Middle frontal gyrus (tissue), 1 donor: ENCODE data around the gene CCDC81.

Experiments
- DNase-seq: peaks from one replicate; pipeline ENCODE4 v3.0.0-alpha.2; 2015; ENCODE audit warnings: low spot score; ENCODE audit errors: extremely low spot score

The CCDC81 gene

GRCh38 chr11:86440305-86440716 lies 65.6 kb downstream of the CCDC81 start:
- no peak for DNase-seq

- DNase-seq: no peak
Measured at GRCh38 chr11:86440843-86441242, 66.2 kb downstream of the CCDC81 start.

- no peak for DNase-seq
Measured at GRCh38 chr11:86442420-86442819, 67.7 kb downstream of the CCDC81 start.

- DNase-seq: no peak
Measured at GRCh38 chr11:86442827-86443226, 68.1 kb downstream of the CCDC81 start.

DNA sequence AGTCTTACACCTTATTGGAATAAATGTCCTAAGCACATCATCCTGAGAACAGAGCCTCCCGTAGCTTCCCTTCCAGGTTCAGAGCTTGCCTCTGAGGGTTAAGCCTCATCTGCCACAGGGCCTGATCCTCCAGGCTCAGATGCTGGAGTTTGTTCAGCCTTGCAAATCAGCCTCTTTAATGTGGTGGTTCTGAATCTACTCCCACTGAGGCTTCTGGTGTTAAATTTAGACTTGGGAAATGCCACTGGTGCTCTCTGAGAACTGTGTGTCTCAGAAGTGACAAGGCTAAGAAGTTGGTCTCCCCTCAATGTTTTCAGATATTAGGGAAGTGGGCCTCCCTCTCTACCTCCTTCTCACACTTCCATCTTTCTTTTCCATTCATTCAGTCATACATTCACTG lies 68.7 kb downstream of the CCDC81 start:
- no peak for DNase-seq

DNA sequence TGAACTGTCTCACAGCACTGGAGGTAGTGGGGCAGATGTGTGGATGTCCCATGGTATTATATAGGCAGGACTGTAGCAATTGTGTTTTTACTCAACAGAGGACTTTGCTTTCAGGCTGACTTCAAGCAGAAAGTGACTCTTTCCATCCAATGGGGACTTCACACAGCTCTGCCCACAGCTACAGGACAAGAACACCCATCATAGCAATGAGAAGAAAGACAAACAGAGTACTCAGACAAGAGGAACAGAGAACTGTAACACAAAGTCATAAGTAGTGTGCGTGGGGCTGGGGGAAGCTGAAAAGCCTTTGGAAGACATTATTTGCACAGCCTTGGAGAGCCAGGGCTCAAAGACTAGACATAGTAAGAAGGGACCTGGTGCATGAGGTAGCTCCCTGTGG lies 70.3 kb downstream of the CCDC81 start:
- no peak for DNase-seq

DNA sequence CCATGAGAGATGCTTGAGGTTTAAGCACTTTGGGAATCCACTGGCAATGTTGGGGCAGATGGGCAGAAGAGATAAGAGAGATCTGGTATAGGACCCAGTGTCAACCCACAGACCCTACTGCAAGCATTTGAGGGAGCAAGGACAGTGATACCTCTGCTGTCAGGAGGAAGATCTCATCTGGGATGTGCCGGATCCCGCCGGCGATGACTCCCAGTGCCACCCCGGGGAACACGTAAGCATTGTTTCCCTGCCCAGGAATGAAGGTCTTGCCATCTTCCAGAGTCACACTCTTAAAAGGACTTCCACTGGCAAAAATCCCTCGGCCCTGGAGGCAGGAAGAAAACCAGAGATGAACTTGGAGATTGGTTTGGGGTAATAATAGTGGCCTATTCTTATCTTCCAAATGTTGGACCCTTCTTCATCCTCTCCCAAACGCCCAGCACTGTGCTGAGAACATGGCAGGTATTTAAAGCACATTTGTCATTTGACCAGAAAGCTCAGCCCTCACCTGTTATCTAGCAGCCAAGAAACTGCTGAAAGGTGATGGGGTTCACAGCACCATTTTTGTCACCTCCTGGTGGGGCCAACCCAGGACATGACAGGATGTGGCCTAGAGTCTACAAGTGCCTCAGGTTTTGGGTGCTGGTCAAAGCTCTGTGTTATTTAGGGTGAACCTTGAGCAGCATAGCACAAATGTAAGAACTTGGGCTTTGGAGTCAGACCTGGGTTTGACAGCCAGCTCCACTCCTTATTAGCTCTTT lies 71.7 kb downstream of the CCDC81 start:
- DNase-seq: no peak

- no peak for DNase-seq
Measured at GRCh38 chr11:86446924-86447285, 72.2 kb downstream of the CCDC81 start.

GRCh38 chr11:86447763-86448480 lies 73.2 kb downstream of the CCDC81 start:
- no peak for DNase-seq

DNA sequence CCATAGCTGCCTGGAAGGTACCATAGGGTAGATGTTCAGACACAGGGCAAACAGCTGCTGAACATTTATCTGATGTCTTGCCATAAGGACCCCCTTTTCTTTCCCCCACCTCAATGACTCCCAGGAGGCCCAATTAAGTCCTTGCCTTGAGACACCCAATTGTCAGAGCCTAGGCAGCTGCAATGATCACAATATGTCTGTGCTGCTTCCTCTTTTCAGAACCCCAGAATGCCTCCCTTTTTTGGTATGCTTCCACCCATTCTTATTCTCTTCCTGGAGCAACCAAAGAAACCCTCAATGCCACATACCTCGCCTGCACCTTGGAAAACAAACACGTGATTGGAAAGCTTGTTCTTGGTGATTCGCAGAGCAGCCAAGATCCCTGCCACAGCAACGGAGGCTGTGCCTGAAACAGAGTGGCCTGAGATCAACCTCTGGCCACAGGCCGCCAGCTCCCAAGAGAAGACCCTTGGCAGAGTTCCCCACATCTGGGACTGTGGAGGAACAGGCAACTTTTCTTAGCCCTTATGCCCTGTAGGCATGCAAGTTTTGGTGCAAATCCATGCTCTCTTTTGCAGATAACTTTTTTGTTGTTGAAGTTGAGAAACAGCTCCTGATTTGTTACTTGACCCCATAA lies 75.4 kb downstream of the CCDC81 start:
- DNase-seq: no peak

DNA sequence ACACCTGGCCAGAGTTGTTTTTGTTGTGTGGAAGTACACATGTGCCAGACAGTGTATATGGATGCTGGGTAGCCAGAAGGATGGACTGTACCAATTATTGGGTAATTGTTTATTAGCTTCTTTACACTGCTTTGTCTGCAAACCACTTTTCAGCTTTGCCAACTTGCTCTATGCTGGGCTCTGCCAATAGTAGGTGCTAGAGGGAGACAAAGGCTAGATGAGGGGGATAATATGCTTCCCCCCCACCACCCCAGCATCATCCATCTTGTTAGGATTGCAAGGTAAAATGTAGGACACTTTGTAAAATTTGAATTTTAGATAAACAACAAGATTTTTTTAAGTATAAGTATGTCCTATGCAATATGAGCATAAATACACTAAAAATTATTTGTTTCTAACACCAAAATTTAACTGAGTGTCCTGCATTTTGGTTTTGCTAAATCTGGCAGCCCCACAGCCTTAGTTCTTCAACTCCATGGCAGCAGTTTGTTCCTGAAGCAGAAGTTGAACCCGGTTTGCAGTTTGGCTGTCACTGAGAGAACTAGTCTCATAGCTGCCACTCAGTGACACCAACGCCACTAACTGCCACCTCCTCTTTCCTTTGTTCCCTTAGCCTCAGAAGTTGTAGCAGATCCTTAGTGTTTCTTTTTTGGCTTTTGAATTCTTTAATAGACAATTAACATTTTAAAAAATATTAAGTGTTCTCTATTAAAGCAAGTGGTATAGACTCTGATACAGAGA lies 78.8 kb downstream of the CCDC81 start:
- no peak for DNase-seq

- DNase-seq: peak; percentile 63
Measured at GRCh38 chr11:86456075-86456939, 81.6 kb downstream of the CCDC81 start.

GRCh38 chr11:86458294-86459001 lies 83.8 kb downstream of the CCDC81 start:
- no peak for DNase-seq

- no peak for DNase-seq
Measured at GRCh38 chr11:86459002-86459385, 84.3 kb downstream of the CCDC81 start.

DNA sequence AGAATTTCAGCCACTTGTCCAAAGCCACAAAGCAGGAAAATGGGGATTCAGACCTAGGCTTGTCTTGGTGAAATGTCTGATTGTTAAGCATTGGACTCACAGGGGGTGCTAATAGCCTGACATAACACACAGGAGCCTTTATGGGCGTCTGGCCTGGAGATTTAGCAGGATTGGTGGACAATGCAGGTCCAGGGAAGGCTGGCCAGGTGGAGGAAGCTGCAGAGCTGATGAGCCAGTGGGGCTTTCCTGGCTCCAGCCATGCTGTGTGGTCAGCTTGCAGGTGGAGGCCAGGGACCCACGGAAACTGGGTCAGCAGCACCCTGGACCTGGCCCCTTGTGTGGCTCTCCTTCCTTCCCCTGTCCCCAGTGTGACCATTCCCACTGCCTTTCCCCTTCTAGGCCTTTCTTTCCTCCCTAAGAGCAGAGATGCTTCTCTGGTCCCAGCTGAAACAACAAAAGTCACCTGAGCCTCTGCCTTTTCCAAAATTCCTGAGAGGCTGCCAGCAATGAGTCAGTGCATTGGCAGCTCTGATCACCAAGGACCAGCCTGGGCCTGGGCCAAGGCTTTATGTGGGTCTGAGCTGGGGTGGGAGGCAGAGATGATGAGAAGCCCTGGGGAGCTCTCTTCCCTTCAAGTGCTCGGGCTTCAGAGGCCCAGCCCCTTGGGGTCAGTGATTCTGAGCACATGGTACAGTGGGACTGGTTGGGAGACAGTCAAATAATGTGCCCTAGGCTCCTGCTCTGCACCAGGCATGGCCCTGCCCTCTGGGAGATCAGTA lies 85.2 kb downstream of the CCDC81 start:
- peak; percentile 34 for DNase-seq

- no peak for DNase-seq
Measured at GRCh38 chr11:86460461-86461385, 86.0 kb downstream of the CCDC81 start.

DNA sequence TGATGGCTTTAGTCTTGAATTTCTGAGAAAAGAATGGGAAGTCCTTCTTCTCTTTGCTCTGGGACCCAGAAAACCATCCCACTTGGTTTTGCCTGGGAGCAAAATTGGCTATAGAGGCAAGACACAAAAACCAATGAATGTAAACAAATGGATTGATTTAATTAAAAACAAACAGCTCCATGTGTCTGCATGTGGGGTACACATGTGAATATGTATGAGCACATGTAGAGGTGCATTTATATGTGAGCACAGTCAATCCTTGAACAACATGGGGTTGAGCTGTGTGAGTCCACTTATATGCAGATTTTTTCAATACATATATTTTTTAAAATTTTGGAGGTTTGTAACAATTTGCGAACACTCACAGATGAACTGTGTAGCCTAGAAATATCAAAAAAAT lies 87.2 kb downstream of the CCDC81 start:
- DNase-seq: no peak

- no peak for DNase-seq
Measured at GRCh38 chr11:86463120-86463519, 88.4 kb downstream of the CCDC81 start.
